ENCODE results near the gene FBXW8.

DNA sequence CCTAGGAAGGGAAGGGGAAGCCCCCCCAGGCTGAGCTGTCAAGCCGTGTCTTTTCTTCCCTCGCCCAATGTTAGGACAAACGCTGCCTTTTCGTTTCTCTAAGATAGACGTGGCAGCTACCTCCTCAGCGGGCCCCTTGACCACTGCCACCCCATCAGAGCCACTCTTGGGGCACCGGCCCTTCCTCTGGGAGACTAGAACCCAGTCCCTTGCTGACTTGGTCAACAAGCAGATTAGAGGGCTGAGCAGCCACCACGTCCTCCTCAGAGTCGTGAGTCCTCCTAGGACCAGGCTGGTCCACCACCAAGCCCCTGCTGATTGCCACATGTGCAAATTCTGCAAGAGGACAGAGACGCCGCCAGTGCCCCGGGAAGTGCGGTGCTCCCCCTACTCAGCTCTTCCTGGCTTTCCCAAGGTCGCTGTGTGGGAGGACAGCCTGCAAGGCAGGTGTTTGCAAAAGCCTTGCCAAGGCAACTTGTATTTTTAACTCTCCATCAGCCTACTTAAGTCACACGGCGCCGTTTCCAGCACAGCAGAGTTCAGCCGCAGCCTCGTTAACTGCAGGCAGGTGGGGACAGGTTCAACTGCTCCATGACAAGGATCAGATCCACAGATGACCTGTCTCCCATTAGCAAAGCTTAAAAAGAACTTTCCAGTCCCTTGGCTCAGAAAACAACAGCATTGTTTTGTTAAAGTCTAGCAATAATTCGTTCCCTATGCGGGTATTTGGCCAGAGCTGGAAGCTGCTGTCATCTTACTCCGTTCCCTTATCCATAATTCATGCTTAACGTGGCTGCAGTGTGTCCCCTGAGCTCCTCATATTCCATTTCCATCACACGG, 122.9 kb downstream of the FBXW8 start:
- TF ChIP-seq EZH2 (IDR thresholded peaks at IDR 0.05; ENCODE audit: low read length): peak; percentile 78
- TF ChIP-seq, protein P1, sequence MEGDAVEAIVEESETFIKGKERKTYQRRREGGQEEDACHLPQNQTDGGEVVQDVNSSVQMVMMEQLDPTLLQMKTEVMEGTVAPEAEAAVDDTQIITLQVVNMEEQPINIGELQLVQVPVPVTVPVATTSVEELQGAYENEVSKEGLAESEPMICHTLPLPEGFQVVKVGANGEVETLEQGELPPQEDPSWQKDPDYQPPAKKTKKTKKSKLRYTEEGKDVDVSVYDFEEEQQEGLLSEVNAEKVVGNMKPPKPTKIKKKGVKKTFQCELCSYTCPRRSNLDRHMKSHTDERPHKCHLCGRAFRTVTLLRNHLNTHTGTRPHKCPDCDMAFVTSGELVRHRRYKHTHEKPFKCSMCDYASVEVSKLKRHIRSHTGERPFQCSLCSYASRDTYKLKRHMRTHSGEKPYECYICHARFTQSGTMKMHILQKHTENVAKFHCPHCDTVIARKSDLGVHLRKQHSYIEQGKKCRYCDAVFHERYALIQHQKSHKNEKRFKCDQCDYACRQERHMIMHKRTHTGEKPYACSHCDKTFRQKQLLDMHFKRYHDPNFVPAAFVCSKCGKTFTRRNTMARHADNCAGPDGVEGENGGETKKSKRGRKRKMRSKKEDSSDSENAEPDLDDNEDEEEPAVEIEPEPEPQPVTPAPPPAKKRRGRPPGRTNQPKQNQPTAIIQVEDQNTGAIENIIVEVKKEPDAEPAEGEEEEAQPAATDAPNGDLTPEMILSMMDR (optimal IDR thresholded peaks at IDR 0.05 in 1 of 3, IDR thresholded peaks at IDR 0.05 in 1 of 3, conservative IDR thresholded peaks at IDR 0.05 in 1 of 3; ENCODE audit: extremely low read depth in 1 of 3, insufficient read depth in 2 of 3, low read length in 3 of 3): no peak

Data from keratinocyte (primary cell).